WTC11 (cell line): ENCODE results near the gene ALCAM.

Experiments used
- AFF4 ChIP-seq: sonication (generic); formaldehyde crosslinking; IDR thresholded peaks from 2 replicates; pipeline ENCODE4 v1.8.1; 2023; ENCODE audit warnings: mild to moderate bottlenecking, missing genetic modification reagents, borderline replicate concordance
- CTCF ChIP-seq: fragments of 200-600 bp; IDR thresholded peaks from 2 replicates; pipeline ENCODE4 v1.8.0; 2022; ENCODE audit warnings: antibody characterized with exemption
- E2F4 ChIP-seq: sonication (generic); formaldehyde crosslinking; IDR thresholded peaks from 2 replicates; pipeline ENCODE4 v1.8.1; 2022; ENCODE audit warnings: low read depth, mild to moderate bottlenecking, moderate library complexity, missing genetic modification reagents, borderline replicate concordance
- ELF4 ChIP-seq: sonication (generic); formaldehyde crosslinking; IDR thresholded peaks from 2 replicates; pipeline ENCODE4 v1.8.1; 2022; ENCODE audit warnings: low read depth, mild to moderate bottlenecking, moderate library complexity, missing genetic modification reagents
- IRF2 ChIP-seq: sonication (generic); formaldehyde crosslinking; IDR thresholded peaks from 2 replicates; pipeline ENCODE4 v1.8.0; 2022; ENCODE audit warnings: low read depth, missing genetic modification reagents, borderline replicate concordance
- JUN ChIP-seq: sonication (generic); formaldehyde crosslinking; IDR thresholded peaks from 2 replicates; pipeline ENCODE4 v1.8.0; 2023; ENCODE audit warnings: mild to moderate bottlenecking, missing genetic modification reagents
- SMAD4 ChIP-seq: sonication (generic); formaldehyde crosslinking; IDR thresholded peaks from 2 replicates; pipeline ENCODE4 v1.8.0; 2022; ENCODE audit warnings: mild to moderate bottlenecking, missing genetic modification reagents
- TCF7 ChIP-seq: sonication (generic); formaldehyde crosslinking; IDR thresholded peaks from 2 replicates; pipeline ENCODE4 v1.8.0; 2022; ENCODE audit warnings: mild to moderate bottlenecking, low read depth, missing genetic modification reagents, moderate library complexity
- TEAD4 ChIP-seq: sonication (generic); formaldehyde crosslinking; IDR thresholded peaks from 2 replicates; pipeline ENCODE4 v1.8.0; 2022; ENCODE audit warnings: mild to moderate bottlenecking, missing genetic modification reagents
- USF1 ChIP-seq: sonication (generic); formaldehyde crosslinking; IDR thresholded peaks from 2 replicates; pipeline ENCODE4 v1.8.0; 2022; ENCODE audit warnings: mild to moderate bottlenecking, missing genetic modification reagents
- ZNF532 ChIP-seq: fragments of 250-450 bp; sonication (Bioruptor Pico); IDR thresholded peaks from 2 replicates; pipeline ENCODE4 v1.9.0; 2021; ENCODE audit warnings: mild to moderate bottlenecking, borderline replicate concordance
- TF ChIP-seq, protein P1 (sequence below): sonication (generic); formaldehyde crosslinking; IDR thresholded peaks from 2 replicates; pipeline ENCODE4 v1.8.0; 2022; ENCODE audit warnings: mild to moderate bottlenecking, missing genetic modification reagents
- TF ChIP-seq, protein P2 (sequence below): sonication (generic); formaldehyde crosslinking; IDR thresholded peaks from 2 replicates; pipeline ENCODE4 v1.8.1; 2023; ENCODE audit warnings: mild to moderate bottlenecking, moderate library complexity, missing genetic modification reagents

GRCh38 chr3:105359098-105359762, 7.5 kb upstream of the ALCAM start:
- TF ChIP-seq, protein P1, sequence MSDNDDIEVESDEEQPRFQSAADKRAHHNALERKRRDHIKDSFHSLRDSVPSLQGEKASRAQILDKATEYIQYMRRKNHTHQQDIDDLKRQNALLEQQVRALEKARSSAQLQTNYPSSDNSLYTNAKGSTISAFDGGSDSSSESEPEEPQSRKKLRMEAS (CRISPR knock-in tag), result no peak
- TF ChIP-seq JUN, result no peak
- TF ChIP-seq IRF2 (CRISPR knock-in tag), result no peak
- TF ChIP-seq CTCF, result no peak
- TF ChIP-seq E2F4 (CRISPR knock-in tag), result no peak
- no peak for TF ChIP-seq TEAD4
- no peak for TF ChIP-seq SMAD4 (CRISPR knock-in tag)
- TF ChIP-seq USF1 (CRISPR knock-in tag), result no peak
- TF ChIP-seq TCF7 (CRISPR knock-in tag), result no peak
- TF ChIP-seq ZNF532, result no peak
- no peak for TF ChIP-seq ELF4 (CRISPR knock-in tag)
- TF ChIP-seq, protein P2, sequence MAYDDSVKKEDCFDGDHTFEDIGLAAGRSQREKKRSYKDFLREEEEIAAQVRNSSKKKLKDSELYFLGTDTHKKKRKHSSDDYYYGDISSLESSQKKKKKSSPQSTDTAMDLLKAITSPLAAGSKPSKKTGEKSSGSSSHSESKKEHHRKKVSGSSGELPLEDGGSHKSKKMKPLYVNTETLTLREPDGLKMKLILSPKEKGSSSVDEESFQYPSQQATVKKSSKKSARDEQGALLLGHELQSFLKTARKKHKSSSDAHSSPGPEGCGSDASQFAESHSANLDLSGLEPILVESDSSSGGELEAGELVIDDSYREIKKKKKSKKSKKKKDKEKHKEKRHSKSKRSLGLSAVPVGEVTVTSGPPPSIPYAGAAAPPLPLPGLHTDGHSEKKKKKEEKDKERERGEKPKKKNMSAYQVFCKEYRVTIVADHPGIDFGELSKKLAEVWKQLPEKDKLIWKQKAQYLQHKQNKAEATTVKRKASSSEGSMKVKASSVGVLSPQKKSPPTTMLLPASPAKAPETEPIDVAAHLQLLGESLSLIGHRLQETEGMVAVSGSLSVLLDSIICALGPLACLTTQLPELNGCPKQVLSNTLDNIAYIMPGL (CRISPR knock-in tag), result no peak
- no peak for TF ChIP-seq AFF4
